GM19397 (cell line): ENCODE measurements around the gene VTCN1.
A peak's percentile ranks its signal among the peaks of the same experiment; 100 is the strongest.
"Not testable (repeated sequence)": the region's sequence is repeated elsewhere in the genome, so short reads cannot be mapped to it uniquely, and the experiment has no call there.

Source experiments
- ATAC-seq: cut with Tn5 transposase; IDR thresholded peaks from one replicate; pipeline ENCODE4 v1.9.1; 2021; ENCODE audit warnings: mild to moderate bottlenecking, moderate library complexity; ENCODE audit not compliant: unreplicated experiment

The VTCN1 gene

GRCh38 chr1:117101858-117102257 is 108.9 kb downstream of the VTCN1 start:
- ATAC-seq = not testable (repeated sequence)

- ATAC-seq = no peak
Observed at GRCh38 chr1:117101334-117101733, 109.4 kb downstream of the VTCN1 start.

- no peak for ATAC-seq
Observed at GRCh38 chr1:117098287-117098890, 112.3 kb downstream of the VTCN1 start.

- no peak for ATAC-seq
Observed at GRCh38 chr1:117097443-117097842, 113.3 kb downstream of the VTCN1 start.

GRCh38 chr1:117096951-117097408 is 113.7 kb downstream of the VTCN1 start:
- ATAC-seq = no peak

GRCh38 chr1:117094841-117095604 is 115.7 kb downstream of the VTCN1 start:
- no peak for ATAC-seq

- peak; percentile 74 for ATAC-seq
Observed at GRCh38 chr1:117093870-117094621, 116.7 kb downstream of the VTCN1 start.
